ENCODE results near the gene ZNF366. TPM values are rescaled to one million over a fixed set of nuclear protein-coding genes. Genes with fewer than 3 reads are reported as not detected.

ZNF366 gene
- total RNA-seq, 1 experiment from 2014 or later: 0.12 TPM

Other genes with a start within 250 kb of the ZNF366 start
- gene MRPS27, start 187.2 kb downstream of the ZNF366 start, total RNA-seq (2014; rRNA removed; shearing (Covaris generic)): 98.5 and 105 TPM in 2 replicates
- gene PTCD2, start 187.0 kb downstream of the ZNF366 start, total RNA-seq (2014; rRNA removed; shearing (Covaris generic)): 12.7 and 13.4 TPM in 2 replicates

Measured in SJCRH30 (cell line).